GM06990 (cell line): ENCODE data around the gene HIRIP3.

Source experiments
- DNase-seq: peaks from one replicate; pipeline ENCODE4 v3.0.0-alpha.2; 2011; ENCODE audit not compliant: insufficient read length; ENCODE audit errors: extremely low read depth
- H3K27me3 ChIP-seq: replicated peaks from 2 replicates; pipeline ENCODE4 v1.6.0; 2011; ENCODE audit warnings: low read length; ENCODE audit not compliant: control insufficient read depth, insufficient read depth
- H3K36me3 ChIP-seq: 2 replicates; pipeline ENCODE4 v1.5.1; 2011; ENCODE audit warnings: low read length; ENCODE audit not compliant: control insufficient read depth, insufficient read depth
- H3K4me3 ChIP-seq: replicated peaks from 2 replicates; pipeline ENCODE4 v1.5.1; 2011; ENCODE audit warnings: low read depth, mild to moderate bottlenecking, control low read depth, low read length
- TF ChIP-seq, protein P1 (sequence below): IDR thresholded peaks from 2 replicates; pipeline ENCODE4 v1.5.1; 2011; ENCODE audit warnings: low read length, control low read depth, mild to moderate bottlenecking, inconsistent platforms; ENCODE audit not compliant: insufficient read depth, poor library complexity, severe bottlenecking

Gene HIRIP3

DNA sequence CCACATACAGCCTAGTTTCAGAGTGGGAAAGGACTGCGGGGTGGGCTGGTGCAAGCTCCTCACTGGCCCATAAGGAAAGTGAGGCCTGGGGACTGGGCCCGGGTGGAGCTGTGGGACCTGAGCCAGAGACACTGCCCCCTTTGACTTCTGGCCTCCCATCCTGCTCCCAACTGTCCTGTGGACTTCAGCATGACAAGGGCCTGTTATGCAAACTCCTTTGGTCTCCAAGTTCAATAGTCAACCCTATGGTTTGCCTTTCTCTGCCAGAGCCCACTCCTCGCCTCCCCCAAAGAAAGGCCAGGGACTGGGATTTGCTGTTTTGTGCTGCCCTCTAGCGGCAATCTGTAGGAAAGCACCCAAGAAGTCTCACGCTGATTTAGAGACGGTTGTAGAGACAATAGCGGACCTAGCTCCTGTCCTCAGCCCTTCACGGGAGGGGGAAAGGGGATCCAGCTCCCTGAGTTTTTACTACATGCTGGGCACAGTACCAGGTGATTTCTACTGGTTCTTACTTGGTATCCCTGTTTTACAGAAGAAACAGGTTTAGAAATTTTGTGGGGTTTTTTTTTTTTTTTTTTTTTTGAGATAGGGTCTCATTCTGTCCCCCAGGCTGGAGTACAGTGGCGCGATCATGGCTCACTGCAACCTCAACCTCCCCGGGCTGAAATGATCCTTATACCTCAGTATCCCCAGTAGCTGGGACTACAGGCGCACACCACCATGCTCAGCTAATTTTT lies 36.8 kb upstream of the HIRIP3 start:
- TF ChIP-seq, protein P1, sequence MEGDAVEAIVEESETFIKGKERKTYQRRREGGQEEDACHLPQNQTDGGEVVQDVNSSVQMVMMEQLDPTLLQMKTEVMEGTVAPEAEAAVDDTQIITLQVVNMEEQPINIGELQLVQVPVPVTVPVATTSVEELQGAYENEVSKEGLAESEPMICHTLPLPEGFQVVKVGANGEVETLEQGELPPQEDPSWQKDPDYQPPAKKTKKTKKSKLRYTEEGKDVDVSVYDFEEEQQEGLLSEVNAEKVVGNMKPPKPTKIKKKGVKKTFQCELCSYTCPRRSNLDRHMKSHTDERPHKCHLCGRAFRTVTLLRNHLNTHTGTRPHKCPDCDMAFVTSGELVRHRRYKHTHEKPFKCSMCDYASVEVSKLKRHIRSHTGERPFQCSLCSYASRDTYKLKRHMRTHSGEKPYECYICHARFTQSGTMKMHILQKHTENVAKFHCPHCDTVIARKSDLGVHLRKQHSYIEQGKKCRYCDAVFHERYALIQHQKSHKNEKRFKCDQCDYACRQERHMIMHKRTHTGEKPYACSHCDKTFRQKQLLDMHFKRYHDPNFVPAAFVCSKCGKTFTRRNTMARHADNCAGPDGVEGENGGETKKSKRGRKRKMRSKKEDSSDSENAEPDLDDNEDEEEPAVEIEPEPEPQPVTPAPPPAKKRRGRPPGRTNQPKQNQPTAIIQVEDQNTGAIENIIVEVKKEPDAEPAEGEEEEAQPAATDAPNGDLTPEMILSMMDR, result peak; percentile 83
- Histone ChIP-seq H3K4me3 (no peak overlapping the region), H3K27me3 (no peaks in the 10 kb centered on the region; the same call in 1 of the 2 replicates), H3K36me3 (no peaks in the 10 kb centered on the region)
- DNase-seq, result no peak

DNA sequence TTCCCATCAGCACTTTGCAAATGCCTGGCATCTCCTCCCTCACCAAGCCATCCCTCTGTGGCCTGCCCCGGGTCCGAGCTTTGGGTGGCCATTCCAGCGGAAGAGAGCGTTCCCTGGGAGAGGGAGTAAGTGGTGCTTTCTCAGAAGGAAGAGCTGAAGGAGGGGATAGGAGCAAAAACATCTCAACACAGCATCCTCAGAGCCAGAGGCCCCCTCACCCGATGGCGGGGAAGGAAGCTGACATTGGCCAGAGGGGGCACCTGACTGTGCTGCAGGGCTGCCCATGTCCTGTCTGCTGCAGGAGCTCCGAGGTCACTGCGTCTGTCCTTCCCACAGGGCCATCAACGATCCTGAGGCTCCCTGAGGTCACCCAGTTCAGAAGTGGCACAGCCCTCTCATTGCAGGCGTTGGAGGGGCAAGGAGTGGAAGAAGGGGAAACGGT lies 36.1 kb upstream of the HIRIP3 start:
- H3K36me3 ChIP-seq, result no peaks in the 10 kb centered on the region
- H3K27me3 ChIP-seq, result no peaks in the 10 kb centered on the region; the same call in 1 of the 2 replicates
- DNase-seq, result no peak
- TF ChIP-seq, protein P1, result peak; percentile 2
- H3K4me3 ChIP-seq, result no peak overlapping the region

DNA sequence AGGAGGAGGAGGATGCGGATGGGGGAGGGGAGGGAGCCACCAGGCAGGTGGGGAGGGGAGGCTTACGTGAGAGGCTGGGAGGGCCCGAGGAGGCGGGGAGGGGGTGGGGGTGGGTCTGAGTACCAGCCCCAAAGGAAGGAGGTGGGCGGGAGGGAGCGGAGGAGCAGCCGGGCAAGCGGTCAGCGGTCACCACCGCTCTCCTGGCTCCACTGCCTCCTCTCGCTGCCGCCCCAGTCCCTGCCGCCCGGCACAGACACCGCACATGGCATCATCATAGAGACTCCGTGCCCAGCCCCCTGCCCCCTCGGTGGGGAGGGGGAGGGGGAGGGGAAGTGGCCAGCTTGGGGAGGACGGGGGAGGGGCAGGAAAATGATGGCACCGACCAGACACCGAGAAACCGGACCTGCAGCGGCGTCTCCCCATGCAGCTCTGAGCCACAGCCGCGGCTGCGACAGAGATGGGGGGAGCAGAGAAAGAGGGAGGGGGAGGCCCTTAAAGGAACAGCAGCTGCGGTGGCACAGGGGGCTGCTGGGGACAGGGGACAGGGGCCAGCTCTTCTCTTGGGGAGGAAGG lies 35.5 kb upstream of the HIRIP3 start, which contains the start of gene TLCD3B:
TLCD3B (minus strand) TSS at position 431 of the 573 bp plus-strand sequence. CDS start 744 bp downstream, outside the sequence.
- TF ChIP-seq, protein P1, result no peak
- no peaks in the 10 kb centered on the region for H3K36me3 ChIP-seq
- no peak for DNase-seq
- H3K27me3 ChIP-seq, result no peaks in the 10 kb centered on the region; the same call in 1 of the 2 replicates
- no peak within 1 kb of the TSS; the same call in 1 of the 2 replicates for H3K4me3 ChIP-seq

DNA sequence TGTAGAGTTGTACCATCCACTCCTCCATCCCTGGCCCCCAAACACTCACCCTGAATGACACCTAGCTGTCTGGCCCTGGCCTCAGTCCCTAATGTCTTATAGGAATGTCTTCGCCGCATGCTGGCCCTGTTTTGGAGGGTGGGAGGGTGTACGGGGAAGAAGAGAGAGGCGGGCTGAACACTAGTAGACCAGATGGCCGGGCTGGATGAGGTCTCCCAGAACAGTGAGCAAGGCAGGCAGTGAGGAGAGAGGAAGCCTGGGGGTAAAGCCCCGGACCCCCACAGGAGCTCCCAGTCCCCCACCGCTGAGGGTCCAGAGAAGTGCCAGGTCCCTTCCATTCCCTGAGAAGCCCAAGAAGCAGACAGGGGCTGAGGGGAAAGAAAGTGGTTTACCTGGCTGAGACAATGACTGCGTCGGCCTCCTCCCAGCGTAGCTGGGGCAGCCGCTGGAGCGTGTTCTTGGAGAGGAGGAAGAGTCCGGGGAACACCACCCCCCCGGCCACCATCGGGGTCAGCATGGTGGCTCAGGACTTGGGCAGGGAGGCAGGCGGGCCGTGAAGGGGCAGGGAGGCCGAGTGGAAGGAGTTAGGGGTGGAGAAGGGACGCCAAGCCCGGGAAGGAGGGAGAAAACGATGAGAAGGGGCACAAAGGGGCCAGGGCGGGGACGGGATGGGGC lies 34.7 kb upstream of the HIRIP3 start:
- H3K36me3 ChIP-seq, result no peaks in the 10 kb centered on the region
- TF ChIP-seq, protein P1, result no peak
- H3K27me3 ChIP-seq, result no peaks in the 10 kb centered on the region; the same call in none of the 2 replicates
- DNase-seq, result no peak
- no peak overlapping the region for H3K4me3 ChIP-seq

DNA sequence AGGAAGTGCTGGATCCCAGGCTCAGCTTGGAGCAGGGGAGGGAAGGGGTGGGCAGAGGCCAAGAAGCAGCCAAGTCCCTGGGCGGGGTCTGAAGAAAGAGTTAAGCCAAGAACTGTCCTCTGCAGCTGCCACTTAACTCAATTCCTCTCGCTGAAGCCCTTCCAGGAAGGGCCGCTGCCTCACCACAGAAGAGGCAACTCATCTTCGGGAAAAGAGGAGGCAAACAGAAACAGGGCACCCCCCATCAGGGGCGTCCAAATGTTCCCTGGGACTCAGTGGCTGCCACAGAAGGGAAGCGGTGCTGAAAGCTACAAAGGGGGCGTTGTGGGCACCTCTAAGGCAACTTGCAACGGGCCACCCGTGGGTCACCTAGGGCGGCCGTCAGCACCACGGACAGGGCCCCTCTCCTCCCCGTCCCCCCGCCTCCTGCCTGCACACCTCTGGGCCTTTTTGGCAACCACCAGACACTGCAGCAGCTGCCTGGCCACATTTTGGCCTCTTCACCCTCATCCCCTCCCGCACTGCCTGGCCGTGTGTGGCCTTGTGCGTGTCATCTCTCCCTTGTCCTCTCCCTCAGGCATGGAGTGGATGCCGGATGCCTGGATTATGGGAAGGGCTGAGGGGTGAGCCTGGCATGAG lies 33.1 kb upstream of the HIRIP3 start:
- TF ChIP-seq, protein P1, result no peak
- Histone ChIP-seq H3K36me3 (no peaks in the 10 kb centered on the region), H3K4me3 (no peak overlapping the region), H3K27me3 (no peaks in the 10 kb centered on the region; the same call in none of the 2 replicates)
- DNase-seq, result no peak
